ENCODE results near the gene CYP4F22. TPM values are rescaled to one million over a fixed set of nuclear protein-coding genes. Genes with fewer than 3 reads are reported as not detected.
"Not testable (repeated sequence)": the region's sequence is repeated elsewhere in the genome, so short reads cannot be mapped to it uniquely, and the experiment has no call there.

Gene CYP4F22
- 0.80 and 2.8 TPM in 2 replicates for total RNA-seq (2014; rRNA removed; shearing (Covaris generic))

DNA sequence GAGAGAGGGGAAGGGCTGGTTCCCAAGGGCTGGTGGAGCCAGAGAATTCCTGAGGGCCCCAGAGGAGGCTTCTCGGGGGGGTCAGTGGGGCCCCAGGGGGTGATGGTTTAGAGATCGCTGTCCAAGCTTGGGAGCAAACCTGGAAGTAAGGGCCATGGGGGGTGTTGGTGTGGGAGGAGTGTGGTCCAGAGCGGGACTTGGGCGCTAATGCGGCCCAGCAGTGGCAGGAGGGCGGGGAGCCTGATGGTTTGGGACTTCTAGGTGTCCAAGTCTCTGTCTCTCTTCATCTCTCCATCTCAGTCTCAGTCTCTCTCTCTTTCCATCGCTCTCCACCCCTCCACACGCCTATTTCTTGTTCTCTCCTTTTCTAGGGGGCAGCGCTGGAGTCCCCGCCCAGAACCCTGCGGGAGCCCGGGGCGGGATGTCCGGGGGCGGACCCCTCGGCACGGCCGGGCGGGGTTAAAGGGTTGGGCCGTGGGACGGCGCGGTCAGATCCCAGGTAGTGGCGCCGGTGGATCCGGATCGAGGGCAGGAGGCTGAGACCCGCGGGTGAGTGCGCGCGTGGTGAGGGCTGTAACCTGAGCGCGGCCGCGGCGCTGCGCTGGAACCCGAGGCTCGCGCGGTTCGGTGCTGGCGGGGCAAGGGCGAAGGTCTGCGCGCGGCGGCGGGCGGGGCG, at the start of gene CYP4F22:
CYP4F22 (plus strand) TSS at position 491 of the 676 bp plus-strand sequence. CDS start 16,812 bp downstream, outside the sequence.
- in situ Hi-C loops (cut with HindIII; ENCODE audit: low sequenced_read_pairs), result no loop called here
- no peak for DNase-seq (ENCODE audit: low spot score)

DNA sequence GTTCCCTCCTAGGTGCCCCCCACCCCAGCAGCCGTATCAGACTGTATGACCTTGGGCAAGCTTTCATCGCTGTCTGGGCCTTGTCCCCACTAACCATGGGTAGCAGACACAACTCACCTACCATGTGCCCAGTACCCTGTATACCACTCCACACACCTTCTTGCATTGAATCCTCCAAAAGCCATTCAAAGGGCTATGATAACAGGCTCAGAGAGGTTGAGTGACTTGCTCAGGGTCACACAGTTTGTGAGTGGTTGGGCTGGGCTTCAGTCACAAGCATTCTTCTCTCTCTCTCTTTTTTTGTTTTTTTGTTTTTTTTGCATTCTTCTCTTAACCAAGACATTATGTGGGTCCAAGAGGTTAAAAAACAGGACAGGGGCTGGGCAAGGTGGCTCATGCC, 46.6 kb upstream of the CYP4F22 start:
- in situ Hi-C loops (cut with HindIII; ENCODE audit: low sequenced_read_pairs), result no loop called here
- no peak for DNase-seq (ENCODE audit: low spot score)

DNA sequence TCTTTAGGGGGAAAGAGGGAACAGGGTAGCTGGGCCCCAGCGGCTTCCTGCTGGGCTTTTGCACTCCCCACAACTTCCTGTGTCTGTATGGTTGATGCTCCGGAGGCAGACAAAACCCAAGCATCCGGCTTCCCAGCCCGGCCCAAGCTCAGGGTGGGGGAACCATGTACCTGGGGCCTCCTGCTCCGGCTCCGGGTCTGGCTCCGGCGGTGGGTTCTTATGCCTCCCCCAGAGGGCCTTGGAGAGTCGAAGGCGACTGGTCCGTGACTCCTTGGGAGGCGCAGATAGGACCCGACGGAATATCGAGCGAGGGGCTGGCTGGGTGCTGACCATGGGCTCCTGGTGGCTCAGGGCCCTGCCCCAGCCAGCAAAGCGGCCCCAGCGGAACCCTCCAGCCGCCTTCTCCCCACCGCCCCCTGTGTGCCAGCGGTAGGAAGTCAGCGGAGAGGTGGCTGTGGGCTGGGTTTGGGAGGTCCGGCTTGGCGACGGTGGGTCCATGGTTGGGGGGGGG, 44.4 kb upstream of the CYP4F22 start:
- DNase-seq (ENCODE audit: low spot score), result no peak
- in situ Hi-C loops (cut with HindIII; ENCODE audit: low sequenced_read_pairs), result no loop called here

DNA sequence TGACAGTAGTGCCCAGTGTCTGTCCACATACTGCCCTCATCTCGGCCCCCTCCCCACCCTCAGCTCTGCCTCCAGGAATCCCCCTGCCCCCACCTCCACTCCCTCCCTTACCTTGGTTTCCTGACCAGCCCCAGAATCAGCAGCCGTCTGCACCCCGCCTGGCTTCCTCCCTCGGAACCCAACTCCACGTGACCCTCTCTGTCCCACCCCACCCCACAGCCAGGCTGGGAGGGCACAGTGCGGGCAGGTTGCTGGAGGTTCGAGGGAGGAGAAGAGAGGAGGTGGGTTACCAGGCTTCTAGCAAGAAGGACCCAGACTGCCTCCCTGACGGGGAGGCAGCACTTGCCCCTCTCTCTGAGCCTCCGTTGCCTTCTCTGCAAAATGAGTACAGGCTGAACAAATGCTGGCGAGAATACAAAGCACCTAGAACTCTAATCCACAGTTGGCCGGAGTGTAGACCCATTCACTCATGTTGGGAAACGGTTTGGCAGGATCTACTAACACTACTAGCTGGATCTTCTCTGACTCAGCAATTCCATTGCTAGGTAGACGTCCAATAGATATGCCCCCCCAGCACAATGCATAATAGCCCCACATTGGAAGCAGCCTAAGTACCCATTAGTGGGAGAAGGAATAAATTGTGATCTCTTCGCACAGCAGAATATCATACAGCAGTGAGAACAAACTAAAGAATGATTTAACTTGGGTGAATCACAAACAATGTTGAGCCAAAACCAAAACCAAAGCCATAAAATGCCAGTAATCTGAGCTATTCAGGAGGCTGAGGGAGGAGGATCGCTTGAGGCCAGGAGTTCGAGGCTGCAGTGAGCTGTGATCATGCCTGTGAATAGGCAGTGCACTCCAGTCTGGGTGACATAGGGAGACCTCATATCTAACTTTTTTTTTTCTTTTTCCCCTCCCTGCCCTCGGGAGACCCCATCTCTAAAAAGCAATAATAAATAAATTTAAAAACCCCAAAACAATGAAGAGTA, 43.6 kb upstream of the CYP4F22 start, which contains the start of gene RASAL3:
RASAL3 (minus strand) TSS at position 151 of the 992 bp plus-strand sequence. CDS start 186 bp downstream, outside the sequence.
- in situ Hi-C loops (cut with HindIII; ENCODE audit: low sequenced_read_pairs), result no loop called here
- DNase-seq (ENCODE audit: low spot score), result no peak

DNA sequence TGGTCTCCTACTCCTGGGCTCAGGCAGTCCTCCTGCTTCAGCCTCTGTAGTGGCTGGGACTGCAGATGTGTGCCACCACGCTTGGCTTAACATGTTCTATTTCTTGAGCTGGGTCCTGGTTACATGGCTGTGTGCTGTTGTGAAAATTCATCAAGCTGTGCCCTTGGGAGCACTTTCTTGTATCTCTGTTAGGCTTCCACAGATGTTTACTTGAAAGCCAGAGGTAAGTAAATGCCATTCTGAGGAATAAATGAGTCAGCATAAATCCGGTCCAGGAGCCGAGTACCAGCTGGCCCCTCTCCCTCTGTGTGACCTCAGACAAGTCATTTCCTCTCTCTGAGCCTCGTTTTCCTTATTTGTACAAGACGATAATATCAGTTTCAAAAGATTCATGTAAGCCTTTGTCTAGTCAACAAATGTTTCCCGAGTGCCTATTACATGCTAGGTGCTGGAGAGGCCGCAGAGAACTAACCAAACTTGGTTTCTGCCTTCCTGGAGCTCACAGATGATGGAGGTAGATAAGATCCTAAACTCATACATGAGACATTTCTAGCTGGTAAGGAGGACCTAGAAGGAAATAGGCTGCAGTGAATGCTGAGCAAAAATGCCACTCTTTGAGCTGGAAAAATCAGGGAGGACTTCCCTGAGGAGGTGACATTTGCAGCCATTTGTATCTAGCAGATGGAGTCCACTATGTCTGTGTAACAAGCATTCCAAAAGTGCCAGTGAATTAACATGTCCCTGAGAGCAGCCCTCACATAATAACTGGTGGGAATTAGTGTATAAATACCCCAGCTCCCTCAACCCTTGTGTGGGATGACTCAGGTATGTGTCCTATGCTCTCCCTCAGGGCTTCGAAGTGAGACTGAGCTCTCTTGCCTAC, 41.2 kb upstream of the CYP4F22 start:
- in situ Hi-C loops (cut with HindIII; ENCODE audit: low sequenced_read_pairs), result no loop called here
- no peak for DNase-seq (ENCODE audit: low spot score)

DNA sequence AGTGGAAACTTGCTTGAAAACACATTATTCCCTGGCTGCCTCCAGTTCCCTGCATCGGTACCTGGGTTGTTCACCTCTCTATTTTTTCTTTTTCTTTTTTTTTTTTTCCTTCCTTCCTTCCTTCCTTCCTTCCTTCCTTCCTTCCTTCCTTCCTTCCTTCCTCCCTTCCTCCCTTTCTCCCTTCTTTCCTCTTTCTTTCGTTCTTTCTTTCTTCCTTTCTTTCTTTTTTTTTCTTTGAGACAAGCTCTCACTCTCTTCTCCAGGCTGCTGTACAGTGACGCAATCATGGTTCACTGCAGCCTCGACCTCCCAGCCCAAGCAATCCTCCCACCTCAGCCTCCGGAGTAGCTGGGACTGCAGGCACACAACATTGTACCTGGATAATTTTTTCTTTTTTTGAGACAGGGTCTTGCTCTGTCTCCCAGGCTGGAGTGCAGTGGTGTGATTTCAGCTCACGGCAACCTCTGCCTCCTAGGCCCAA, 40.6 kb upstream of the CYP4F22 start:
- no peak for DNase-seq (ENCODE audit: low spot score)
- in situ Hi-C loops (cut with HindIII; ENCODE audit: low sequenced_read_pairs), result no loop called here

DNA sequence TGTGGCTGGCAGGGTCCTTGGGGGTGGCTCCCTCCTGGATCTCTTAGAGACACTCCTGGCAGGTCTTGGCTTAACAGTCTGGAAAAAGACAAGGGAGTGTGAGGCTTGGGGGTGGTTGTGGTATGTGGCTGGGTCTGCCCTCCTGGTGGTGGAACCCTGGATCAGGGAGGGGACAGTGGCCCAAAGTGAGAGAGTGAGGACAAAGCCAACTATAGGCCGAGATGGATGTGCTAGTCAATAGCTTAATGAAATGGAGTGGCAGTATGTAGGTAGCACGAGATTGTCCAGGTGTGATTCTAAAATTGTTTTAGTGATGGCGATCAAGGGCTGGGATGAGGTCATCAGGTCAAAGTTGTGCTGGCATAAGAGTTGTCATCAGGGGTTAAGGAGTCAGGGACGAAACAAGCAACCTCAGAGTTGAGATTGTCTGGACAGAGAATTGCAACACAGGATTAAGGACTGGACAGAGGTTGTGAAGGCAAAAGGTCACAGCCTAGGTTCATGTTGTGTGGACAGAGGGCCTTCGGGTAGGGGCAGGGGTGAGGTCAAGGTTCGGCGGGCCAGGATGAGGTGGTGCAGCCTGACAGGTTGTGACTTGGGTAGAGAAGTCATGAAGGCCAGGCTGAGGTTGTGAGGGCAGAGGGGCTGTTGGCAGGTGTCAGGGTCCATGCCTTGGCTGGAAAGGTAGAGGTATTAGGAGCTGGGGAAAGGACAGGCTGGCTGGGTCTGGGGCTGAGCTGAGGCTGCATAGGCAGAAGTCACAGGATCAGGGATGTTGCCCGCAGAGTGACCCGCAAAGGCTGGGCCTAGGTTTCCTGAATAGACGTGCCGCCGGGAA, 39.4 kb upstream of the CYP4F22 start:
- DNase-seq (ENCODE audit: low spot score), result no peak
- in situ Hi-C loops (cut with HindIII; ENCODE audit: low sequenced_read_pairs), result no loop called here

DNA sequence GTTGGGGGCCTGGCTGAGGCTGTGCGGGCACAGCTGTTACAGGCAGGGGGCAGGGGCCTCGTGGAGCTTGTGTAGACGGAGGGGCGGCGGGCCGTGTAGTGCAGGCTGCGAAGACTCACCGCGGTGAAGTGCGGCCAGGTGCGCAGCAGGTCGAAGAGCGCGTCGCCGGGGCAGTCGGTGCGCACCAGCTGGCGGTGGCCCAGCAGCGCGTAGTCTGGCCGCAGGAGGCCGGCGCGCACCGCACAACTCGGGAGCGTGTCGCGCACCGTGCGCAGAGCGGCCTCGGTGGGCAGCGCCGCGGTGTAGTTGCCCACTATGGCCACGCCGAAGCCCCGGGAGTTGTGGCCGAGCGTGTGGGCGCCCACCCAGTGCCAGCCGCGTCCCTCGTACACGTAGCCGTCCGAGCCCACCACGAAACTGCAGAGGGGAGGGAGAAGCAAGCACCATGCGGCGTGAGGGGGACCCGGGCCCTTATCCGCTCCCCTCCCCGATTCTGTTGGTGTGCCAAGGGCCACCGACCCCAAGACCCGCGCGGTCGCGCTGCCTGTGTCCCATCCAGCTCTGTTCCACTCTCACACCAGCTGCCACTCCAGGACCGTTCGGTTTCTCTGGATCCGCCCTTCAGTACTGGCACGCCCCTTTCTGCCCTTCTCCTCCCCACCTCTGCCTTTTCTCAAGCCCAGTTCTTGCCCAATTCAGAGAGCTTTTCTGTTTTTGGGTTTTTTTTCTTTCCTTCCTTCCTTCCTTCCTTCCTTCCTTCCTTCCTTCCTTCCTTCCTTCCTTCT, 38.6 kb upstream of the CYP4F22 start:
- no peak for DNase-seq (ENCODE audit: low spot score)

DNA sequence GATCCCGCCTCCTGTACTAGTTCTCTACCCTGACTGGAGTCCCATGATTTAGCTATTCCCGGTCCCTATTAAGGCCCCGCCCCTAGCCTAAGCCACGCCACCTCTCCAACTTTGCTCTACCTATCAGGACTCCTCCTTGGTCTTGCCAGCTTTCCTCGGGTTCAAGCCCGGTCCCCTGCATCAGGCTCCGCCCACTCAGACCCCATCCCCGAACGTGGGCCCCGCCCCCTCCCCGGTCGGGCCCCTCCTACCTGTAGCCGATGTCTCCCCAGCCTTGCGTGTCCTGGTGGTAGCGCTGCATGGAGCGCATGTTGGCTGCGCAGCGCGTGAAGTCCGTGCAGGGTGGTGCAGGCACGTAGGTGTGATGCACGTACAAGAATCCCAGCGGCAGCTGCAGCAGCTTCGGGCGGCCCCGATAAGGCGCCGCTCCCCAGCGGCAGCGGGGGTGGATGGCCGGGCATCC, 36.7 kb upstream of the CYP4F22 start:
- in situ Hi-C loops (cut with HindIII; ENCODE audit: low sequenced_read_pairs), result no loop called here
- DNase-seq (ENCODE audit: low spot score), result no peak

More for the DNA sequence above, 38.6 kb upstream of the CYP4F22 start:
- in situ Hi-C loops (cut with HindIII; ENCODE audit: low sequenced_read_pairs), result no loop called here

DNA sequence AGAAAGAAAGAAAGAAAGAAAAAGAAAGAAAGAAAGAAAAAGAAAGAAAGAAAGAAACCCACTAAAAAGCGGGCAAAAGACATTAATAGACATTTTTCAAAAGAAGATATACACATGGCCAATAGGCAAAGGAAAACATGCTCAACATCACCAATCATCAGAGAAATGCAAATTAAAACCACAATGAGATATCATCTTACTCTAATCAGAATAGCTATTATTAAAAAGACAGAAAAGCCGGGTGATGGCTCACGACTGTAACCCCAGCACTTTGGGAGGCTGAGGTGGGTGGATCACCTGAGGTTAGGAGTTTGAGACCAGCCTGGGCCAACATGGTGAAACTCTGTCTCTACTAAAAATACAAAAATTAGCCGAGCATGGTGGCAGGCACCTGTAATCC, 34.5 kb upstream of the CYP4F22 start:
- DNase-seq (ENCODE audit: low spot score); in situ Hi-C loops (cut with HindIII; ENCODE audit: low sequenced_read_pairs): not testable (repeated sequence)

DNA sequence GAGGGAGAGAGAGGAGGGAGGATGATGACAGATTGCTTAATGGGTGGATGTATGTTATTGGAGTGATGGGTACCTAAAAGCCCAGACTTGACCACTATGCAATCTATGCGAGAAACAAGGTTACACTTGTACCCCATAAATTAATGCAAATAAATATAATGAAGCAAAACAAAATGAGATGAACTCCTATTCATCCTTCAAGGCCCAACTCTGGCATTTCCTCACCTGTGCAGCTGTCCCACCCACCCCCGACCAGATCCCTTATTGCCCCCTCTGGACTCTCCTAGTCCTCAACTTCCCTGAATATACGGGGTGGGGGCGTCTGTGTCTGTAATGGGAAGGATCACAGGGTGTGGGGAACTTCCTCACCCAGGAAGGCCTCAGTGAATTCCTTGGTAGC, 33.2 kb upstream of the CYP4F22 start:
- no peak for DNase-seq (ENCODE audit: low spot score)
- in situ Hi-C loops (cut with HindIII; ENCODE audit: low sequenced_read_pairs), result no loop called here

DNA sequence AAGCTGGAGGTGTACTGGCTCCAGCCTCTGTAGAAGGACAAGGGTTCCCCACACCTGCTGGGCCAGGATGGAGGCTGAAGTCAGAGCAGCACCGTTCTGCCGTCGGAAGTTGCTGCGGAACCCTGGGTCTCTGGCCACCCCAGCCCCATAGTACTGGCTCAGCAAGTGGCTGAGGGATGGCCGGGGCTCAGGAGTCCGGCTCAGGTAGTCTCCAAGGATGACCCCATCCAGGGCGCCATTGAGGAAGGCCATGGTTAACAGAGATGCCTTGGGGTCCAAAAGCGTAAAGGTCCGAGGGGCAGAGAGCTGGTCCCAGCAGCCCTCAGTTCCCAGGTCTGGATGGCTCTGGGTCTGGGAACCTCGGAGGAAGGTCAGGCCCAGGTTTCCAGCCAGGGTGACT, 32.7 kb upstream of the CYP4F22 start:
- in situ Hi-C loops (cut with HindIII; ENCODE audit: low sequenced_read_pairs), result no loop called here
- DNase-seq (ENCODE audit: low spot score), result no peak

DNA sequence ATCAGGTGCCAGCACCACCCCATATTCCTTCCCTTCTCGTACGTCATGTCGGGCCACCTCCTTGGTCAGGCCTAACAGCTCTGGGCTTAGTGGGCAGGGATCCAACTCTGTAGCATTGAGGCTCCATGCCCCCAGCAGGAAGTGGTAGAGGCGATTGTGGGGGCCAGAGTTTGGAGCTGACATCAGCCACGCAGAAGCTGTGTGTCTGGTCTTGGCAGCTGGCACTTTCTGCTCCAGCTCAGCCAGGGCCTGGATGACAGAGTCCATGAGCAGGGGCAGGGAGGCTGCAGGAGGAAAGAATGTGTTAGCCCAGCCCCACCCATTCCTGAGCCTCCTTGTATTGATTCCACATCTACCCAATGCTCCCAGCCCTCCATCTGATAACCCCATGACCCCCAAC, 32.0 kb upstream of the CYP4F22 start:
- no peak for DNase-seq (ENCODE audit: low spot score)
- in situ Hi-C loops (cut with HindIII; ENCODE audit: low sequenced_read_pairs), result no loop called here

DNA sequence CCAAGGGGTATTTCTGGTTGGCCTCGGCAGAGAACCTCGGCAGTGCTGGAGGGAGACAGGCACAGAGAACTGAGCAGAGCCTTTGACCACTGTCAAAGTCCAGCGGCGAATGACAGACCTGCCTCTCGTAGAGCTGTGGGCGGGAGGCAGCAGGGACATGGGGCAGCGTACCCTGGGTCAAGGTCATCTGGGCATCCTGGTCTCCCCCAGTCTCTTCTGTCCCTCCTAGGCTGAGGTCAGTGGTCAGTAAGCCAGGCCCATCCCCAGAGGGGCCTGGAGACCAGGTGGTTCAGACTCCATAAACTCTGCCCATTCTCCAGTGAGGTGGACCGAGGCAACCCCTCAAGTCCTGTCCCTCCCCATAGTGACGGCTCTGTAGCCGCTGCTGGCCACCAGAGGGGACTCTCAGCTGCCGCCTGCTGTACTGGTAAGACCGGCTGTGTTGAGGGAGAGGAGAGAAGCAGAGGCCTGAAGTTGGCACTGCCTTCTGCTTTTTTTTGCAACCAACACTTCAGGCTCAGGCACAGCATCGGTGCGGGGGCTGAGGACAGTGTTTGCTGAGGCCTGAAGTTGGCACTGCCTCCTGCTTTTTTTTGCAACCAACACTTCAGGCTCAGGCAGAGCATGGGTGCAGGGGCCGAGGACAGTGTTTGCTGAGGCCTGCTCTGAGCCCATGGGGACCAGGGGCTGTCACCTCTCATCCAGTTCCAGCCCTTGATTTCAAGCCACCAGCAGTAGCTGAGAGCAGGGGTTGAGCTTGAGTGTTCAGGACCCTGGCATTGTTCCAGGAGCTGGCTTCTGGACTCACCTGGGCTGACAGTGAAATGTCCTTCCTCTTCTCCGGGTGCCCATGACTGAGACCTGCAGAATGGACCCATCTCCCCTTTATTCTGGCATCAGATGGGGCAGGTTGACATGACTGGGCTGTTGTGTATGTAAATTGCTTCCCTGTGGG, 28.7 kb upstream of the CYP4F22 start, which contains the start of gene PGLYRP2:
PGLYRP2 (minus strand) TSS at position 111 of the 955 bp plus-strand sequence. CDS start 130 bp downstream, outside the sequence.
- DNase-seq (ENCODE audit: low spot score), result peak; percentile 4
- in situ Hi-C loops (cut with HindIII; ENCODE audit: low sequenced_read_pairs), result no loop called here

DNA sequence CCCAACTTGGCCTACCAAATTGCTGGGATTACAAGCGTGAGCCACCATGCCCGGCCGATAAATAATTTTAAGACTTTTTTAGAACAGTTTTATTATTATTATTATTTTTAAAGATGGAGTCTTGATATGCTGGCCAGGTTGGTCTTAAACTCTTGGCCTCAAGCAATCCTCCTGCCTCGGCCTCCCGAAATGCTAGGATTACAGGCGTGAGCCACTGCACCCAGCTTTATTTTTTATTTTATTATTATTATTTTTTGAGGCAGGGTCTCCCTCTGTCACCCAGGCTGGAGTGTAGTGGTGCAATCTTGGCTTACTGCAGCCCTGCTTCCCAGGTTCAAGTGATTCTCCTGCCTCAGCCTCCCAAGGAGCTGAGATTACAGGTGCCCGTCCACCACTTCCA, 27.3 kb upstream of the CYP4F22 start:
- in situ Hi-C loops (cut with HindIII; ENCODE audit: low sequenced_read_pairs); DNase-seq (ENCODE audit: low spot score): not testable (repeated sequence)

DNA sequence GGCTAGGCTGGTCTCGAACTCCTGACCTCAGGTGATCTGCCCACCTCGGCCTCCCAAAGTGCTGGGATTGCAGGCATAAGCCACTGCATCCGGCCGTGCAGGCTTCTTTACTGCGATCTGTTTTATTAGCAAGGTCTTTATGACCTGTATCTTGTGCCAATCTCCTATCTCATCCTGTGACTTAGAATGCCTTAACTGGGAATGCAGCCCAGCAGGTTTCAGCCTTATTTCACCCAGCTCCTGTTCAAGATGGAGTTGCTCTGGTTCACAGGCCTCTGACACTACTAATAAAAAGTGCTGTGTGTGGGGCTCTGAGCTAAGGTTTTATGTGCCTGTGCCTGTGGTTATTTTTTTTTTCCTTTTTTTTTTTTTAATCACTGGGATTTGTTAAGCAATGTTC, 22.6 kb upstream of the CYP4F22 start:
- DNase-seq (ENCODE audit: low spot score); in situ Hi-C loops (cut with HindIII; ENCODE audit: low sequenced_read_pairs): not testable (repeated sequence)

Measured in G401 (cell line).